K562 (cell line): ENCODE results near the gene CTH. TPM values are rescaled to one million over a fixed set of nuclear protein-coding genes. Genes with fewer than 3 reads are reported as not detected.

ENCODE experiments used
- ATAC-seq: fragments of 200-7000 bp; cut with Tn5 transposase; 3 replicates; pipeline ENCODE4 v1.9.1; 2020; ENCODE audit warnings: moderate library complexity
- Bru-seq: library from RNA; stranded (reverse); fragments of 400-500 nt; gene quantifications from one replicate; lab custom pipeline; 2021; lab: Mats Ljungman, UMichigan
- BruChase-seq, 2 experiments: library from RNA; stranded (reverse); fragments of 400-500 nt; gene quantifications; one replicate each; lab custom pipeline; 2021; lab: Mats Ljungman, UMichigan
- BruUV-seq: library from RNA; stranded (reverse); fragments of 400-500 nt; replicated peaks from 2 replicates; lab custom pipeline; 2021; lab: Mats Ljungman, UMichigan
- CTCF ChIA-PET: fragments of 300-600 bp; formaldehyde crosslinking; extraction: SDS; loops from one replicate; lab custom pipeline; 2021; ENCODE audit warnings: low intra/inter-chr PET ratio; lab: Yijun Ruan, JAX
- POLR2A ChIA-PET: fragments of 300-600, 350-650 bp; sonication (Branson Sonifier 250); formaldehyde crosslinking; extraction: SDS; loops from one replicate; lab custom pipeline; 2021; ENCODE audit warnings: antibody characterized with exemption, inconsistent platforms; lab: Yijun Ruan, JAX
- DNase-seq, 4 experiments: peaks; one replicate each; pipeline versions ENCODE4 v3.0.0 to v3.0.0-alpha.2; 2011 to 2018; ENCODE audit warnings: low spot score in 3 of 4, mixed read lengths in 3 of 4; ENCODE audit errors: extremely low read depth in 1 of 4
- FAIRE-seq: peaks from 2 replicates; lab custom pipeline; 2011; peaks lifted over from hg19 to GRCh38; lab: Jason Lieb, UNC
- H2AFZ ChIP-seq: 2 replicates; pipeline ENCODE4 v1.6.0; 2011; ENCODE audit warnings: low read depth, low read length, control low read depth, inconsistent platforms
- H3K27ac ChIP-seq: fragments of 200-600 bp; 3 replicates; pipeline ENCODE4 v1.8.0; 2011; ENCODE audit warnings: low read depth, mild to moderate bottlenecking, control low read depth, inconsistent platforms, low read length, moderate library complexity, mixed read lengths; ENCODE audit errors: extremely low read depth
- H3K27me3 ChIP-seq, 2 experiments: fragments of 300-600 bp in 1 of 2; 2 replicates in 1 of 2; 3 replicates in 1 of 2; pipeline versions ENCODE4 v1.6.0 to v1.8.0; 2011; ENCODE audit warnings: inconsistent platforms in 2 of 2, low read length in 2 of 2, mild to moderate bottlenecking in 1 of 2, mixed read lengths in 1 of 2, moderate library complexity in 1 of 2; ENCODE audit not compliant: control insufficient read depth in 2 of 2, insufficient read depth in 2 of 2
- H3K36me3 ChIP-seq: fragments of 300-600 bp; 3 replicates; pipeline ENCODE4 v1.8.0; 2011; ENCODE audit warnings: mild to moderate bottlenecking, low read length, inconsistent platforms; ENCODE audit not compliant: control insufficient read depth, insufficient read depth
- H3K4me1 ChIP-seq, 2 experiments: fragments of 200-600 bp in 1 of 2; replicated peaks in 1 of 2; 2 replicates in 1 of 2; 3 replicates in 1 of 2; pipeline versions ENCODE4 v1.5.1 to v1.8.0; 2011; ENCODE audit warnings: inconsistent platforms in 2 of 2, low read length in 2 of 2, mild to moderate bottlenecking in 1 of 2, mixed read lengths in 1 of 2, moderate library complexity in 1 of 2; ENCODE audit not compliant: control insufficient read depth in 2 of 2, insufficient read depth in 2 of 2
- H3K4me2 ChIP-seq: 2 replicates; pipeline ENCODE4 v1.6.1; 2011; ENCODE audit warnings: low read length, control low read depth, inconsistent platforms, mixed read lengths; ENCODE audit not compliant: insufficient read depth
- H3K4me3 ChIP-seq: fragments of 200-600 bp; sonication (generic), shearing (Covaris generic); 2 replicates; pipeline ENCODE4 v1.5.1; 2016; ENCODE audit warnings: control low read depth, inconsistent platforms
- H3K79me2 ChIP-seq: fragments of 200-600 bp; 3 replicates; pipeline ENCODE4 v1.8.0; 2011; ENCODE audit warnings: low read length, inconsistent platforms; ENCODE audit not compliant: control insufficient read depth, insufficient read depth
- H3K9ac ChIP-seq, 2 experiments: 2 replicates each; pipeline versions ENCODE4 v1.6.0 to v1.6.1; 2011; ENCODE audit warnings: low read depth in 2 of 2, low read length in 2 of 2, control low read depth in 1 of 2, inconsistent platforms in 1 of 2, mild to moderate bottlenecking in 1 of 2, mixed read lengths in 1 of 2; ENCODE audit not compliant: insufficient read depth in 1 of 2
- H3K9me1 ChIP-seq: one replicate; pipeline ENCODE4 v1.6.0; 2011; ENCODE audit warnings: inconsistent platforms, mild to moderate bottlenecking, low read length, moderate library complexity; ENCODE audit not compliant: control insufficient read depth, insufficient read depth
- H3K9me3 ChIP-seq: replicated peaks from 2 replicates; pipeline ENCODE4 v1.5.1; 2011; ENCODE audit warnings: low read depth, low read length, inconsistent platforms; ENCODE audit not compliant: control insufficient read depth, insufficient read depth
- H4K20me1 ChIP-seq: replicated peaks from 2 replicates; pipeline ENCODE4 v1.6.1; 2011; ENCODE audit warnings: low read length, inconsistent platforms, mixed read lengths; ENCODE audit not compliant: control insufficient read depth, insufficient read depth
- DNMT1 ChIP-seq: fragments of 450-650 bp; IDR thresholded peaks from 2 replicates; pipeline ENCODE4 v1.6.1; 2016; ENCODE audit warnings: antibody characterized with exemption, mild to moderate bottlenecking
- ELK1 ChIP-seq: sonication (generic); formaldehyde crosslinking; IDR thresholded peaks from 2 replicates; pipeline ENCODE4 v1.8.1; 2022; ENCODE audit warnings: missing genetic modification reagents
- HMGXB4 ChIP-seq: sonication (generic); formaldehyde crosslinking; IDR thresholded peaks from 2 replicates; pipeline ENCODE4 v1.8.1; 2023; ENCODE audit warnings: mild to moderate bottlenecking, missing genetic modification reagents
- MAFK ChIP-seq: IDR thresholded peaks from 2 replicates; pipeline ENCODE4 v1.6.1; 2011; ENCODE audit warnings: low read length, improper control_type of control experiment
- MTF1 ChIP-seq: fragments of 250-450 bp; sonication (Bioruptor Pico); IDR thresholded peaks from 2 replicates; pipeline ENCODE4 v1.9.0; 2021; ENCODE audit warnings: moderate library complexity, mild to moderate bottlenecking, inconsistent platforms, borderline replicate concordance
- POLR2AphosphoS5 ChIP-seq: IDR thresholded peaks from 2 replicates; pipeline ENCODE4 v1.6.1; 2011; ENCODE audit warnings: mild to moderate bottlenecking, low read depth, low read length, moderate library complexity; ENCODE audit not compliant: control insufficient read depth, insufficient read depth
- RFX5 ChIP-seq: IDR thresholded peaks from 2 replicates; pipeline ENCODE4 v1.6.1; 2011; ENCODE audit warnings: low read depth, mild to moderate bottlenecking, improper control_type of control experiment, low read length
- TBL1XR1 ChIP-seq, 2 experiments: IDR thresholded peaks; 2 replicates each; pipeline ENCODE4 v1.6.1; 2012; ENCODE audit warnings: improper control_type of control experiment in 2 of 2, low read length in 2 of 2, mild to moderate bottlenecking in 1 of 2
- ZNF408 ChIP-seq: fragments of 250-450 bp; sonication (Bioruptor Pico); IDR thresholded peaks from 2 replicates; pipeline ENCODE4 v1.4.0; 2020; ENCODE audit warnings: low read depth, mild to moderate bottlenecking, moderate library complexity
- WGBS: fragments of 100-300 bp; shearing (Covaris generic); methylation state at CpG from one replicate; pipeline ENCODE4 v1.1.6; 2016; ENCODE audit warnings: low coverage, mixed read lengths; ENCODE audit not compliant: insufficient coverage; ENCODE audit errors: missing lambda C conversion rate; 5-methylcytosine and 5-hydroxymethylcytosine counted together
- in situ Hi-C: fragments of 300-500 bp; cut with MboI; formaldehyde crosslinking; loops from 4 replicates; pipeline ENCODE4 v1.15.0; 2018; ENCODE audit warnings: inconsistent platforms, mixed read lengths
- intact Hi-C: fragments of 100-400 bp; cut with micrococcal nuclease; formaldehyde crosslinking; loops from 2 replicates; pipeline ENCODE4 v1.14.2; 2022
- long read RNA-seq, 3 experiments: library from polyadenylated mRNA in 2 of 3; library from RNA in 1 of 3; unstranded in 2 of 3; stranded (forward) in 1 of 3; transcript quantifications; one replicate each; pipeline ENCODE4 v2.0.0, GENCODE V29; 2019 to 2022
- polyA minus RNA-seq, 3 experiments: library from RNA; depleted of rRNA, polyadenylated mRNA; stranded (reverse); fragments of >200 nt; gene quantifications; 2 replicates each; pipeline ENCODE4 v1.2.3, GENCODE V29; 2011
- polyA plus RNA-seq, 8 experiments: library from polyadenylated mRNA; depleted of rRNA in 4 of 8; stranded (reverse) in 5 of 8; unstranded in 3 of 8; fragments of >200 nt; fragmentation: Nextera tagmentation in 2 of 8; fragmentation: Illumina TruSeq in 1 of 8; extraction: Ambion mirVana in 2 of 8; extraction: Trizol in 1 of 8; gene quantifications; 2 replicates each; pipeline versions ENCODE4 v1.2.1 to v1.2.3, GENCODE V29; 2011 to 2014; ENCODE audit warnings: inconsistent platforms in 1 of 8, missing spikeins in 1 of 8
- total RNA-seq, 7 experiments: library from RNA; depleted of rRNA in 6 of 7; stranded (reverse); fragments of >200 nt in 6 of 7; fragmentation: Illumina TruSeq in 2 of 7; extraction: Trizol in 2 of 7; gene quantifications; 2 replicates each; pipeline versions ENCODE4 v1.2.1 to v1.2.3, GENCODE V29; 2011 to 2021; ENCODE audit warnings: low replicate concordance in 1 of 7

Gene CTH
- 20.6 and 29.3 TPM in 2 replicates for total RNA-seq (2011; cell fraction: chromatin; rRNA removed; ENCODE audit: low replicate concordance)
- total RNA-seq (2011; cell fraction: nucleolus; rRNA removed) = 17.0 and 18.3 TPM in 2 replicates
- total RNA-seq (2011; cell fraction: nucleoplasm; rRNA removed) = 18.4 and 19.7 TPM in 2 replicates
- total RNA-seq (2014; rRNA removed) (17.3 and 17.4 TPM in 2 replicates), total RNA-seq (2014; rRNA removed; fragmentation: Illumina TruSeq; extraction: Trizol) (26.6 and 31.5 TPM in 2 replicates), total RNA-seq (2015; rRNA removed; fragmentation: Illumina TruSeq; extraction: Trizol) (7.0 and 8.0 TPM in 2 replicates), total RNA-seq (2021) (26.1 and 30.9 TPM in 2 replicates), polyA plus RNA-seq (2011; rRNA removed) (26.9 and 29.9 TPM in 2 replicates), polyA plus RNA-seq (2014; fragmentation: Illumina TruSeq; extraction: Trizol) (42.0 and 45.3 TPM in 2 replicates), polyA plus RNA-seq (2014; fragmentation: Nextera tagmentation; extraction: Ambion mirVana) (10 to 100 TPM; 45.6 to 54.4 TPM), polyA plus RNA-seq (2014; rRNA removed) (34.6 and 36.0 TPM in 2 replicates), polyA minus RNA-seq (2011; rRNA and poly(A)+ RNA removed) (24.1 and 27.0 TPM in 2 replicates), Bru-seq, nascent RNA (percentile 80 among the genes with signal in this experiment), BruChase-seq, experiment 1, labeled RNA remaining after a 2-hour chase (percentile 90 among the genes with signal in this experiment), BruChase-seq, experiment 2, labeled RNA remaining after a 6-hour chase (percentile 86 among the genes with signal in this experiment)
- polyA plus RNA-seq (2011; cell fraction: cytosol; rRNA removed) = 26.8 and 27.2 TPM in 2 replicates
- polyA plus RNA-seq (2011; cell fraction: nucleus; rRNA removed) = 18.6 and 20.2 TPM in 2 replicates
- polyA plus RNA-seq (2012) = 11.6 and 84.2 TPM in 2 replicates
- 12.2 and 17.0 TPM in 2 replicates for polyA minus RNA-seq (2011; cell fraction: cytosol; rRNA and poly(A)+ RNA removed)
- 12.3 and 21.4 TPM in 2 replicates for polyA minus RNA-seq (2011; cell fraction: nucleus; rRNA and poly(A)+ RNA removed)
- long read RNA-seq, experiment 1, transcript CTH-202 (12 exons, 1,805 nt) = major isoform, 30 of 38 reads
- long read RNA-seq, experiment 1, partial matches to known transcripts = 2 of 38 reads
- long read RNA-seq, experiment 1, other reads (novel, unspliced or antisense) = 3 of 38 reads
- long read RNA-seq, experiment 2, partial matches to known transcripts = 2 of 5 reads
- long read RNA-seq, experiment 2, other reads (novel, unspliced or antisense) = 2 of 5 reads
- long read RNA-seq, experiment 3, transcript CTH-202 (12 exons, 1,805 nt) = major isoform, 15 of 19 reads
- long read RNA-seq, experiment 3, partial matches to known transcripts = 1 of 19 reads
- long read RNA-seq, experiment 3, other reads (novel, unspliced or antisense) = 3 of 19 reads

- WGBS = under 1% methylated on average over 48 of the region's 48 CpGs
- H3K9me3 ChIP-seq = no peaks in the 10 kb centered on the region
- in situ Hi-C loops (no loop called here), intact Hi-C loops (loop anchor here (1.0 to 5.0 kb wide), 5 partner anchors 57 to 278 kb away; partner anchors contain the start of genes LRRC40 and SRSF11)
- TSS peak; percentile 88 for BruUV-seq
- peak within 1 kb of the TSS; percentile 97 for H3K4me3 ChIP-seq
- peak within 1 kb of the TSS; percentile 97 for H3K27ac ChIP-seq
- H3K9me1 ChIP-seq = no peaks in the 10 kb centered on the region
- H3K36me3 ChIP-seq = peaks cover 4% of the 10 kb centered on the region; the same call in 2 of the 3 replicates
- no peaks in the 10 kb centered on the region for H3K27me3 ChIP-seq
- peak; percentile 96 for ATAC-seq
- peak within 1 kb of the TSS; percentile 99 for H3K4me2 ChIP-seq
- FAIRE-seq = peak; percentile 97
- H3K9ac ChIP-seq = peak within 1 kb of the TSS; percentile 95 to 99
- no peaks in the 10 kb centered on the region; a peak in 2 of 5 replicates for H3K4me1 ChIP-seq
- peak within 1 kb of the TSS; percentile 97 for H2AFZ ChIP-seq
- DNase-seq = peak; percentile 93 to 98 (median 94)
- no peaks in the 10 kb centered on the region for H4K20me1 ChIP-seq
- ChIA-PET POLR2A (interaction anchor here (0.6 to 4.5 kb wide), 27 partner anchors 10 to 636 kb away, joined by 3 to 45 read pairs (median 4); partner anchors contain the start of genes ANKRD13C and LRRC40), CTCF (interaction anchor here (0.8 kb wide), 1 partner anchor 86 kb away, joined by 4 read pairs; no protein-coding TSS in a partner anchor)
- H3K79me2 ChIP-seq = peaks cover 37% of the 10 kb centered on the region
- 0 out of 2 replicates have a peak, but pooled peaks have one; percentile 2 for TF ChIP-seq MAFK
- TF ChIP-seq HMGXB4 (CRISPR knock-in tag) = no peak; the same call in 1 of the 2 replicates
- no peak for TF ChIP-seq MTF1 (CRISPR knock-in tag)
- TF ChIP-seq RFX5 = no peak
- no peak for TF ChIP-seq ZNF408 (CRISPR knock-in tag)
- TF ChIP-seq POLR2AphosphoS5 = peak; percentile 87
- TF ChIP-seq DNMT1 = 0 out of 2 replicates have a peak, but pooled peaks have one; percentile 84
- no peak; a peak in 1 of 4 replicates for TF ChIP-seq TBL1XR1 (IDR thresholded peaks at IDR 0.05; ENCODE audit: low read length in 2 of 2)
- TF ChIP-seq ELK1 (CRISPR knock-in tag) = no peak
Measured at GRCh38 chr1:70410604-70411359, at the start of gene CTH. Gene CTH (plus strand): TSS chr1:70411268. CDS start chr1:70411416, 148 bp downstream.
